GM12874 (cell line): ENCODE data around the gene ELF2.

Source experiments
- TF ChIP-seq, protein P1 (sequence below): IDR thresholded peaks from 2 replicates; pipeline ENCODE4 v1.5.1; 2011; ENCODE audit warnings: low read depth, mild to moderate bottlenecking, control low read depth, low read length, moderate library complexity; ENCODE audit not compliant: insufficient read depth

ELF2 gene

DNA sequence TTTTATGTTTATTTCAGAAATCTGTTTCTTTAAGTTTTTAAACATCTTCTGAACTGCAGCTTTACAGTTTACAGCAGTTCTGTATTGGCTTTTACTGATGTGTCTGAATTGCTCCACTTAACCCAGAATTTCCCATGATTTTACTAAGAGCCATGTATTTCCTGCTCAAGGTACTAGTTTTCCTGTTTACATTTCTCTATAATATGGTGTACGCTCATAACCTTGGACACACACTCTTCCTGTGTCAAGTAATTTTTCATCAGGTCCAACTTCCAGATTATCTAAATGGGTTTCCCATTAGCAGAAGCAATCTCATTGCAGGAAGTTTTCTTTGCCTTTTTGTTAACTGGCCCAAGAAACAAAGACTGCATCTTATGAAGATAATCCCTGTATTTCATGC, 12.3 kb downstream of the ELF2 start:
- TF ChIP-seq, protein P1, sequence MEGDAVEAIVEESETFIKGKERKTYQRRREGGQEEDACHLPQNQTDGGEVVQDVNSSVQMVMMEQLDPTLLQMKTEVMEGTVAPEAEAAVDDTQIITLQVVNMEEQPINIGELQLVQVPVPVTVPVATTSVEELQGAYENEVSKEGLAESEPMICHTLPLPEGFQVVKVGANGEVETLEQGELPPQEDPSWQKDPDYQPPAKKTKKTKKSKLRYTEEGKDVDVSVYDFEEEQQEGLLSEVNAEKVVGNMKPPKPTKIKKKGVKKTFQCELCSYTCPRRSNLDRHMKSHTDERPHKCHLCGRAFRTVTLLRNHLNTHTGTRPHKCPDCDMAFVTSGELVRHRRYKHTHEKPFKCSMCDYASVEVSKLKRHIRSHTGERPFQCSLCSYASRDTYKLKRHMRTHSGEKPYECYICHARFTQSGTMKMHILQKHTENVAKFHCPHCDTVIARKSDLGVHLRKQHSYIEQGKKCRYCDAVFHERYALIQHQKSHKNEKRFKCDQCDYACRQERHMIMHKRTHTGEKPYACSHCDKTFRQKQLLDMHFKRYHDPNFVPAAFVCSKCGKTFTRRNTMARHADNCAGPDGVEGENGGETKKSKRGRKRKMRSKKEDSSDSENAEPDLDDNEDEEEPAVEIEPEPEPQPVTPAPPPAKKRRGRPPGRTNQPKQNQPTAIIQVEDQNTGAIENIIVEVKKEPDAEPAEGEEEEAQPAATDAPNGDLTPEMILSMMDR, result no peak

DNA sequence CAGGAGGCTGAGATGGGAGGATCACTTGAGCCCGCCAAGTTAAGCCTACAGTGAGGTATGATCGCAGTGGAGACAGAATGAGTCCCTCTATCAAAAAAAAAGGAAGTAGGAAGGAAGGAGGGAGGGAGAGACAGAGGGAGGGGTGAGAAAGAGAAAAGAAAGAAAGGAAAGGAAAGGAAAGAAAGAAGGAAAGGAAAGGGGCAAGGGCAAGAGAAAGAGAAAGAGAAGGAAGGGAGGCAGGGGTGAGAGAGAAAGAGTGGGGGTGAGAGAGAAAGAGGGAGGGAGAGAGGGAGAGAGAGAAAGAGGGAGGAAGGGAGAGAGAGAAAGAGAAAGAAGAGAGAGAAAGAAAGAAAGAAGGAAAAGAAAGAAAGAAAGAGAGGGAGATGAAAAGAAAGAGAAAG, 13.2 kb downstream of the ELF2 start:
- TF ChIP-seq, protein P1, result no peak

GRCh38 chr4:139154952-139155557, 22.0 kb downstream of the ELF2 start:
- TF ChIP-seq, protein P1, result no peak

- TF ChIP-seq, protein P1, result no peak
Measured at GRCh38 chr4:139154538-139154937, 22.5 kb downstream of the ELF2 start.

- TF ChIP-seq, protein P1, result no peak
Measured at GRCh38 chr4:139154134-139154421, 22.9 kb downstream of the ELF2 start.

GRCh38 chr4:139153411-139154133, 23.4 kb downstream of the ELF2 start:
- TF ChIP-seq, protein P1, result no peak

DNA sequence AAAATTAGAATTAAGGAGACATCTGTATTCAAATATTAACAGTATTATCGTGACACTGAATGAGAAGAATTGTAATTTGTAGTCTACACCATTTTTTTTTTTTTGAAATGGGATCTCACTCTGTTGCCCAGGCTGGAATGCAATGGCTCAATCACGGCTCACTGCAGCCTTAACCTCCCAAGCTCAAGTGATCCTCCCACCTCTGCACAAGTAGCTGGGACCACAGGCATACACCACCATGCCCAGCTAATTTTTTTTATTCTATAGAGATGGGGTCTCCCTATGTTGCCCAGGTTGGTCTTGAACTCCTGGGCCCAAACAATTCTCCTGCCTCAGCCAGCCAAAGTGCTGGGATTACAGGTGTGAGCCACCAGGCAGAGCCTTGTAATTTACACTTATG, 24.8 kb downstream of the ELF2 start:
- TF ChIP-seq, protein P1, result no peak
